ENCODE measurements around the gene PLPPR4. TPM values are rescaled to one million over a fixed set of nuclear protein-coding genes. Genes with fewer than 3 reads are reported as not detected.

PLPPR4 gene
- total RNA-seq, 3 donors from 2014 or later (not counting 1 experiment from before 2014, with no cell fraction given): 0.05 TPM; not detected in 2

DNA sequence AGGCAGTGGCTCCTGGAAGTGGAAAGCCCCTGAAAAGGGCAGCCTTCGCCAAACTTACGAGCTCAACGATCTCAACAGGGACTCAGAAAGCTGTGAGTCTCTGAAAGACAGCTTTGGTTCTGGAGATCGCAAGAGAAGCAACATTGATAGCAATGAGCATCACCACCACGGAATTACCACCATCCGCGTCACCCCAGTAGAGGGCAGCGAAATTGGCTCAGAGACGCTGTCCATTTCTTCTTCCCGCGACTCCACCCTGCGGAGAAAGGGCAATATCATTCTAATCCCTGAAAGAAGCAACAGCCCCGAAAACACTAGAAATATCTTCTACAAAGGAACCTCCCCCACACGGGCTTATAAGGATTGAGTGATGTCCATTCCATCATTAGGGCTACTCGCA lies 42.4 kb downstream of the PLPPR4 start:
- Mint-ChIP-seq H3K27ac (no peak overlapping the region), H3K27me3 (ENCODE audit: low read depth in 2 of 2) (no peaks in the 10 kb centered on the region), H3K36me3 (no peaks in the 10 kb centered on the region), H3K4me3 (no peak overlapping the region), H3K9me3 (peaks cover 8 to 13% of the 10 kb centered on the region in 2 donors), H3K4me1 (no peaks in the 10 kb centered on the region)
- TF ChIP-seq, protein P1, sequence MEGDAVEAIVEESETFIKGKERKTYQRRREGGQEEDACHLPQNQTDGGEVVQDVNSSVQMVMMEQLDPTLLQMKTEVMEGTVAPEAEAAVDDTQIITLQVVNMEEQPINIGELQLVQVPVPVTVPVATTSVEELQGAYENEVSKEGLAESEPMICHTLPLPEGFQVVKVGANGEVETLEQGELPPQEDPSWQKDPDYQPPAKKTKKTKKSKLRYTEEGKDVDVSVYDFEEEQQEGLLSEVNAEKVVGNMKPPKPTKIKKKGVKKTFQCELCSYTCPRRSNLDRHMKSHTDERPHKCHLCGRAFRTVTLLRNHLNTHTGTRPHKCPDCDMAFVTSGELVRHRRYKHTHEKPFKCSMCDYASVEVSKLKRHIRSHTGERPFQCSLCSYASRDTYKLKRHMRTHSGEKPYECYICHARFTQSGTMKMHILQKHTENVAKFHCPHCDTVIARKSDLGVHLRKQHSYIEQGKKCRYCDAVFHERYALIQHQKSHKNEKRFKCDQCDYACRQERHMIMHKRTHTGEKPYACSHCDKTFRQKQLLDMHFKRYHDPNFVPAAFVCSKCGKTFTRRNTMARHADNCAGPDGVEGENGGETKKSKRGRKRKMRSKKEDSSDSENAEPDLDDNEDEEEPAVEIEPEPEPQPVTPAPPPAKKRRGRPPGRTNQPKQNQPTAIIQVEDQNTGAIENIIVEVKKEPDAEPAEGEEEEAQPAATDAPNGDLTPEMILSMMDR (IDR thresholded peaks at IDR 0.05): no peak
- Histone ChIP-seq H3K27me3 (ENCODE audit: control insufficient read depth, insufficient read depth, low read length) (no peaks in the 10 kb centered on the region), H3K4me1 (ENCODE audit: control insufficient read depth, insufficient read depth, low read length) (no peaks in the 10 kb centered on the region), H3K27ac (ENCODE audit: low read length) (no peak overlapping the region), H3K36me3 (ENCODE audit: control insufficient read depth, insufficient read depth, low read length) (no peaks in the 10 kb centered on the region), H3K4me3 (ENCODE audit: low read length) (no peak overlapping the region), H3K9me3 (ENCODE audit: control insufficient read depth, insufficient read depth, low read length) (no peaks in the 10 kb centered on the region)
- no peak for DNase-seq
- WGBS (ENCODE audit: insufficient coverage): 92% methylated on average over 15 of the region's 15 CpGs
- ATAC-seq: no peak
- intact Hi-C loops (cut with micrococcal nuclease): no loop called here

GRCh38 chr1:99315305-99315704 lies 51.0 kb downstream of the PLPPR4 start:
- no peaks in the 10 kb centered on the region for H3K9me3 ChIP-seq (ENCODE audit: control insufficient read depth, insufficient read depth, low read length)
- Mint-ChIP-seq H3K4me1 (no peaks in the 10 kb centered on the region), H3K9me3 (peaks cover 3 to 10% of the 10 kb centered on the region in 2 donors), H3K27ac (no peak overlapping the region), H3K4me3 (no peak overlapping the region), H3K27me3 (ENCODE audit: low read depth in 2 of 2) (no peaks in the 10 kb centered on the region), H3K36me3 (no peaks in the 10 kb centered on the region)
- intact Hi-C loops (cut with micrococcal nuclease): no loop called here
- DNase-seq (no peak), ATAC-seq (no peak)
- H3K27ac ChIP-seq (ENCODE audit: low read length): no peak overlapping the region
- H3K4me1 ChIP-seq (ENCODE audit: control insufficient read depth, insufficient read depth, low read length): no peaks in the 10 kb centered on the region
- no peak overlapping the region for H3K4me3 ChIP-seq (ENCODE audit: low read length)
- no peaks in the 10 kb centered on the region for H3K27me3 ChIP-seq (ENCODE audit: control insufficient read depth, insufficient read depth, low read length)
- H3K36me3 ChIP-seq (ENCODE audit: control insufficient read depth, insufficient read depth, low read length): no peaks in the 10 kb centered on the region
- TF ChIP-seq, protein P1 (IDR thresholded peaks at IDR 0.05): no peak
- WGBS (ENCODE audit: insufficient coverage): no CpG with 5 or more reads among the region's 1 CpG

- 85% methylated on average over 3 of the region's 3 CpGs for WGBS (ENCODE audit: insufficient coverage)
- TF ChIP-seq, protein P1 (IDR thresholded peaks at IDR 0.05): no peak
- H3K4me1 ChIP-seq (ENCODE audit: control insufficient read depth, insufficient read depth, low read length): no peaks in the 10 kb centered on the region
- no peaks in the 10 kb centered on the region for H3K4me1 Mint-ChIP-seq
- no peaks in the 10 kb centered on the region for H3K9me3 ChIP-seq (ENCODE audit: control insufficient read depth, insufficient read depth, low read length)
- no peak overlapping the region for H3K4me3 ChIP-seq (ENCODE audit: low read length)
- H3K27ac ChIP-seq (ENCODE audit: low read length): no peak overlapping the region
- no peaks in the 10 kb centered on the region for H3K36me3 ChIP-seq (ENCODE audit: control insufficient read depth, insufficient read depth, low read length)
- no peaks in the 10 kb centered on the region for H3K27me3 ChIP-seq (ENCODE audit: control insufficient read depth, insufficient read depth, low read length)
- no peak for ATAC-seq
- H3K27me3 Mint-ChIP-seq (ENCODE audit: low read depth in 2 of 2): no peaks in the 10 kb centered on the region
- no peak for DNase-seq
- H3K36me3 Mint-ChIP-seq: no peaks in the 10 kb centered on the region
- H3K9me3 Mint-ChIP-seq: peaks cover 0 to 6% of the 10 kb centered on the region in 2 donors
- H3K27ac Mint-ChIP-seq: no peak overlapping the region
- intact Hi-C loops (cut with micrococcal nuclease): no loop called here
- no peak overlapping the region for H3K4me3 Mint-ChIP-seq
Measured at GRCh38 chr1:99326215-99326949, 62.1 kb downstream of the PLPPR4 start.

- Histone ChIP-seq H3K27me3 (ENCODE audit: control insufficient read depth, insufficient read depth, low read length) (no peaks in the 10 kb centered on the region), H3K9me3 (ENCODE audit: control insufficient read depth, insufficient read depth, low read length) (no peaks in the 10 kb centered on the region), H3K36me3 (ENCODE audit: control insufficient read depth, insufficient read depth, low read length) (no peaks in the 10 kb centered on the region), H3K4me1 (ENCODE audit: control insufficient read depth, insufficient read depth, low read length) (no peaks in the 10 kb centered on the region), H3K4me3 (ENCODE audit: low read length) (no peak overlapping the region), H3K27ac (ENCODE audit: low read length) (no peak overlapping the region)
- peaks cover 0 to 4% of the 10 kb centered on the region in 2 donors for H3K9me3 Mint-ChIP-seq
- TF ChIP-seq, protein P1 (IDR thresholded peaks at IDR 0.05): no peak
- no peaks in the 10 kb centered on the region for H3K27me3 Mint-ChIP-seq (ENCODE audit: low read depth in 2 of 2)
- WGBS (ENCODE audit: insufficient coverage): 94% methylated on average over 2 of the region's 3 CpGs
- no peak overlapping the region for H3K4me3 Mint-ChIP-seq
- no peak for ATAC-seq
- no peak for DNase-seq
- H3K27ac Mint-ChIP-seq: no peak overlapping the region
- intact Hi-C loops (cut with micrococcal nuclease): no loop called here
- H3K36me3 Mint-ChIP-seq: no peaks in the 10 kb centered on the region
- no peaks in the 10 kb centered on the region for H3K4me1 Mint-ChIP-seq
Measured at GRCh38 chr1:99327357-99327756, 63.1 kb downstream of the PLPPR4 start.

Data from natural killer cell (primary cell).